Heart left ventricle (tissue), 13 donors: ENCODE results near the gene MCU.

Source experiments
- POLR2A ChIP-seq, 2 donors: fragments of 450-650 bp; IDR thresholded peaks; one replicate each; pipeline ENCODE4 v1.6.1; 2017; ENCODE audit warnings: antibody characterized with exemption in 2 of 2, mild to moderate bottlenecking in 2 of 2, moderate library complexity in 2 of 2
- TF ChIP-seq, protein P1 (sequence below), 12 donors: fragments of 200-600 bp; sonication (generic) in 4 of 12; IDR thresholded peaks; one replicate each; pipeline versions ENCODE4 v1.5.0 to v1.8.0; 2018 to 2022; ENCODE audit warnings: antibody characterized with exemption in 12 of 12, mild to moderate bottlenecking in 5 of 12
- donor health status: ischemic (EF 13 %, LVEDD 7.1; RV severe dilation, severe dysfunction).
- donor health status: DM: no; HTN: yes; CAD: no.
- donor health status: DM: no; HTN: no; CAD: no.
- donor health status: ischemic (EF 25% LVEDD 6.9; RV normal size, moderate dysfunction).
- donor health status: ischemic (EF 25% LVEDD 5.7; RV mildly dilated, moderate dysfunction).
- donor health status: ischemic (EF 35%, LVEDD 5.7; RV mildly dilated, moderate dysfunction).
- donor health status: nonischemic (EF 11% LVEDD 7.7; RV severe dilation, severe dysfunction).
- donor health status: DM: yes; HTN: yes; CAD: no.
- donor health status: PGD.
- donor health status: ischemic (EF 29% LVEDD 5.4; RV normal size, mild dysfunction).
- donor health status: nonischemic (EF 23%, LVEDD 6.1; RV moderate dilation, normal function).

DNA sequence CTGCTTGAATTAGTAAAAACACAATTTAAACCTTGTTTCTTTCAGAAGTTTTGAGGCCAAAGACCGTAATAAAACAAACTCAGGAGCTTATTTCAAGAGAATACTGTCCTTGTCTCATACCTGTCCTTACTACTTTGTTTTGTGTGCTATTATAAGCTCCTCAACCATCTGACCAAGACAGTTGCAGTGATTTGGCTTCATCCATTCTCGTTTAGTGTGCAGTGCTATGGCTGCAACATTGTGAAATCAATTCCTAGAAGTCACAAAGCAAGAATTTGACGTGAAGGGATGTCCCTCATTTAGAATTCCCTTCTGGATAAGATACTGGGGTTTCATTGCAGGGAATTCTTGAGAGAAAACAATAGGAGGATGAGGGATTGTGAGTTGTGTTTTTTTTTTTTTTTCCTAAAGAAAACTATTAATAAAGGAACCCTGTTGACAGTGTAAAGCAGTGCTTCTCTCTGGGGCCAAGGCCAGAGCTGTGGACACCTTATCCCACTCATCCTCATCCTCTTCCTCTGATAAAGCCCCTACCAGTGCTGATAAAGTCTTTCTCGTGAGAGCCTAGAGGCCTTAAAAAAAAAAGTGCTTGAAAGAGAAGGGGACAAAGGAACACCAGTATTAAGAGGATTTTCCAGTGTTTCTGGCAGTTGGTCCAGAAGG, 201.3 kb downstream of the MCU start, which contains the start of gene OIT3:
- no peak for TF ChIP-seq POLR2A (IDR thresholded peaks at IDR 0.05)
- TF ChIP-seq, protein P1, sequence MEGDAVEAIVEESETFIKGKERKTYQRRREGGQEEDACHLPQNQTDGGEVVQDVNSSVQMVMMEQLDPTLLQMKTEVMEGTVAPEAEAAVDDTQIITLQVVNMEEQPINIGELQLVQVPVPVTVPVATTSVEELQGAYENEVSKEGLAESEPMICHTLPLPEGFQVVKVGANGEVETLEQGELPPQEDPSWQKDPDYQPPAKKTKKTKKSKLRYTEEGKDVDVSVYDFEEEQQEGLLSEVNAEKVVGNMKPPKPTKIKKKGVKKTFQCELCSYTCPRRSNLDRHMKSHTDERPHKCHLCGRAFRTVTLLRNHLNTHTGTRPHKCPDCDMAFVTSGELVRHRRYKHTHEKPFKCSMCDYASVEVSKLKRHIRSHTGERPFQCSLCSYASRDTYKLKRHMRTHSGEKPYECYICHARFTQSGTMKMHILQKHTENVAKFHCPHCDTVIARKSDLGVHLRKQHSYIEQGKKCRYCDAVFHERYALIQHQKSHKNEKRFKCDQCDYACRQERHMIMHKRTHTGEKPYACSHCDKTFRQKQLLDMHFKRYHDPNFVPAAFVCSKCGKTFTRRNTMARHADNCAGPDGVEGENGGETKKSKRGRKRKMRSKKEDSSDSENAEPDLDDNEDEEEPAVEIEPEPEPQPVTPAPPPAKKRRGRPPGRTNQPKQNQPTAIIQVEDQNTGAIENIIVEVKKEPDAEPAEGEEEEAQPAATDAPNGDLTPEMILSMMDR (IDR thresholded peaks at IDR 0.05), result no peak
